Non-pigmented ciliary epithelial cell (primary cell): ENCODE data around the gene SMPD2.

Experiments
- DNase-seq: peaks from one replicate; pipeline ENCODE4 v3.0.0-alpha.2; 2010; ENCODE audit warnings: low read depth

Gene SMPD2

DNA sequence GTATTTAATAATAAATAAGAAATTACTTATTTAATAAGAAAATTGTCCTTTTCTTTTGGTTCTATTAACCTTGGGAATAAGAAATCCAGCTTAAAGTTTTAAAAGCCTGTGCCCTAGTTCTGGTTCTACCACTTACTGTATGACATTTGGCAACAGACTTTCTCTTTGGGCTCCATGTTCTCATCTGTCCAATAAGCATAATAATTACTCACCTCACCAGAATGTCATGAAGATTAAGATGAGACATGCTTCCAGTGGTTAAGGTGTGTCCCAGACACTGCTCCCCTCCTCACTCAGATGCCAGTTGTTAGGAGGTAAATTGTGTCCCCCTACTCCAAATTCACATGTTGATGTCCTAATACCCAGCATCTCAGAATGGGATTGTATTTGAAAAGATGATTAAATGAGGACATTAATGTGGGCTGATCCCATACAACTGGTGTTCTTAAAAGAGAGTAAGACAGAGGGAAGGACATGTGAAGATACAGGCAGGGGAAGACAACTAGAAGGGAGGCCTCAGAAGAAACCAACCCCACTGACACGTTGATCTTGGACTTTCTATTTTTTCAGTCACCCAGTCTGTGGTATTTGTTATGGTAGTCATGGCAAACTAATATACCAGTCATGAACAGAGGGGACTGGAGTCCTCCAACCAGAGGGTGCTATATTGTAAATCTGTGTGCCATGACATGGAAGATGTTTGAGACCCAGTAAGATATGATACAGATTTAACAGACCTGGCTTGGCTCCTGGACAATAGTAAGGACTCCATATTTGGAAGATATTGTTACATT lies 21.4 kb downstream of the SMPD2 start:
- DNase-seq, result no peak

DNA sequence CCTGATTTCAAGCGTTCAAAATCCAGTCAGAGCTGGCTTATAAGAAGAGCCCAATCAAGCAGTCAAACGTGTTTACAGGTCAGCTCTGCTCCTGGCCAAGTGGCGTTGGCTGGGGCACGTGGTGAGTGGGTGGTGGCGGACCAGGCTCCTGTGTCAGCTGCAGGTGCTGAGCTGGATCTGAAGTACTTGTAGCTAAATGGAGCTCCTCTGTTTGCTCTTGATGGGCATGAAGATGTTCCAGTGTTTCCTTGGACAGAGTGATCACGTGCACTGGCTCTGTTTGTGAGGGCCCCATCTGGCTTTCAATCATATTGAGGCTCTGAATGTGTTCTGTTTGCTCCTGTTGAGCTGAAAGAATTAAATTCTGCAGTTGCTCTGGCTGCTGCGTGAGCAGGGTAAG lies 25.2 kb downstream of the SMPD2 start:
- no peak for DNase-seq

DNA sequence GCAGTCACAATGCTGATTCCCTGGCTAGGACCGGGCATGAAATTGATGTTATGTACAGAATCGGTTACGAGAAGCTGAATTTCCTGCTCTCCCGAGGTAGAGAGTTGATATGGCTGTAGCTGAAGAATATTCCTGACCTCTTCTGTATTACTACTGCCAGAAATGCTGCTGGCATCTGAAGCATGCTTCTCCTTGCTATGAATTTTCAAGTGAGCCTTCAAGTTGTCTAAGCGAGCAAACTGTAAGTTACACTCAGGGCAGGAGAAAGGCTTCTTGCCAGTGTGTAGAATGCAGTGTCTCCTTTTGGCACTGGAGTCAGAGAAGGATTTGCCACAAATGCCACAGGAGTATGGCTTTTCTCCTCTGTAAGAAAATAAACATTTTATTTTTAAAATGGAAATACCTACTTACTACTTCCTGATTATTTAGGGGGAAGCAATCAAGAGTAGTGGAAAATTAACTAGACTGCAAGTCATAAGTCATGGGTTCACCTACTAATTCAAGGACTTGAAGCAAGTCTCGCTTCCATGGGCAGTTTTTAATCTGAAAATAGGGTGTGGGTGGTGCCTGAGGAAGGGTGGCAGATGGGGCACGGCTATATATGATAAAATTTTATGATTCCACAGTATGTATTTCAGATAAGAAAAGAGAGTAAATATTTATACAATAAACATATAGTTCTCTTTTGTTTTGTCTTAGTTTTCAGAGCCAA lies 25.8 kb downstream of the SMPD2 start:
- no peak for DNase-seq

DNA sequence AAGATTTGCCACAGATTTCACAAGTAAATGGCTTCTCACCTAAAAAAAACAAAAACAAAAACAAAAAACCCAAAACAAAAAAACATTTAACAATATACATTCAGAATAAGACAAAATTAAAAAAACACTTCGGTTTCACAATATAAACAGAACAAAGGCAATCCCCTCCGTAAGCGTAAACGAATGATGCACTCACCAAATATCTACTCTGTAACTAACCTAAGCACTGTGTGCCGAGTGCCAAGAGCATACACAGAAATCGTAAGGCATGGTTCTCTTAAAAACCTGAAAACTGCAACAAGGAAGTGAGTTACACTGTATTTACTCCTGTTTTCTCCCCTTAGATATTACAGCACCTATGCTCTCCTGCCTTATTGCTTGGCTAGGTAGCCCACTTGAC lies 27.2 kb downstream of the SMPD2 start:
- DNase-seq, result no peak

DNA sequence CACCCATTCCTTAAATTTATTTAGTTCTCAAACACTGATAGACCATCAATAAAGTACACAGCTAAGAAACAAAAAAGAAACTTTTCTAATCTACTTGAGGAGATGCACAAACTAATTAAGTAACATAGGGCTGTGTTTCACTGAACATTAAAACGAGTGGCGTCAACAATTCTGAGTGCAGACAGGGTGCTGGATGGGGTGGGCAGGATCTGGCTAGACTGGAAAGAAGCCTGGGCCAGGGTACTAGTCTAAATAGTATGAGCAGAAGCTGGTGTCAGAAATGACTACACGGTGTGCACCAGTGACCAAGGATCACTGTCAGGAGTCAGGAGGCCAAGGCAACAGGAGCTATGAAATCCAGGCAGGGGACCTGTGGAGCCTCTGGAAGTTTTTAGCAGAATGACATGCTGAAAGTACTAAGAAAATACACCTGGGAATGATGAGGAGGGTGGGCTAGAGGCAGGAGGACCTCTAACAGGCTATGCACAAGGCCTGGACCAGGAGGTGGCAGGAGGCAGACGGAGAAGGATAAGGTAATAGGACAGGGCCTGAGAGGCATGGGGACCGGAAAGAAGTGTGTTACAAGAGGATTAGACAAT lies 29.2 kb downstream of the SMPD2 start:
- DNase-seq, result no peak

DNA sequence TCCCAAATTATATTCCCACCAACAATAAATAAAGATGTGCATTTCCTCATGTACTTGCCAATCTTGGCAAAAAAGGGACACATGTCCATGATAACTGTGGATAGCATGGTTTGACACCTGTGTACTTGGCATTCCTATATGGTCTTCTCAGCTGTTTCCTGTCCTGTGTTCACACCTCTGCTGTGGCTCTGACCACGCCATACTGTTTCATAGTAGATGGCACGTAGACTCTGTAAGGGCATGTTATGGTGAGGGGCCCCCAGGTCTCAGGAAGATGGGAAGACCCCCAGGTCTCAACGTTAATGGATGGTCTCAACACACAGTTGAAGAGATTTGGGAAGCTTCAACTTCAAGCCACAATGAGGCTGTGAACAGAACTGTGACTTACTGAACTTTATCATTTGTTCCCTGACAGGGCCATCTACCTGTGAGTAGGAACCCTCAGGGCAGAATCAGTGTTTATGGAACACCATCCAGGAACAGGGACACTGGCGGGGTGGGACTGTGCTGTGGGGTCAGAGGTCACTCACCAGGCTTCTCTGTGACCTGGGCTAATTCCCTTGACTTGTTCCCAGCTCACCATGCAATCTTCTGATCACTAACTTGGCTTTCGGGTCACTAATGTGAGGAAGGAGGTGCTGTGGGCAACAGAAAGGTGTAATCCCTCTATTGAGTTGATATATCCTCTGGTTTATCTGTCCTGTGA lies 30.7 kb downstream of the SMPD2 start:
- no peak for DNase-seq

DNA sequence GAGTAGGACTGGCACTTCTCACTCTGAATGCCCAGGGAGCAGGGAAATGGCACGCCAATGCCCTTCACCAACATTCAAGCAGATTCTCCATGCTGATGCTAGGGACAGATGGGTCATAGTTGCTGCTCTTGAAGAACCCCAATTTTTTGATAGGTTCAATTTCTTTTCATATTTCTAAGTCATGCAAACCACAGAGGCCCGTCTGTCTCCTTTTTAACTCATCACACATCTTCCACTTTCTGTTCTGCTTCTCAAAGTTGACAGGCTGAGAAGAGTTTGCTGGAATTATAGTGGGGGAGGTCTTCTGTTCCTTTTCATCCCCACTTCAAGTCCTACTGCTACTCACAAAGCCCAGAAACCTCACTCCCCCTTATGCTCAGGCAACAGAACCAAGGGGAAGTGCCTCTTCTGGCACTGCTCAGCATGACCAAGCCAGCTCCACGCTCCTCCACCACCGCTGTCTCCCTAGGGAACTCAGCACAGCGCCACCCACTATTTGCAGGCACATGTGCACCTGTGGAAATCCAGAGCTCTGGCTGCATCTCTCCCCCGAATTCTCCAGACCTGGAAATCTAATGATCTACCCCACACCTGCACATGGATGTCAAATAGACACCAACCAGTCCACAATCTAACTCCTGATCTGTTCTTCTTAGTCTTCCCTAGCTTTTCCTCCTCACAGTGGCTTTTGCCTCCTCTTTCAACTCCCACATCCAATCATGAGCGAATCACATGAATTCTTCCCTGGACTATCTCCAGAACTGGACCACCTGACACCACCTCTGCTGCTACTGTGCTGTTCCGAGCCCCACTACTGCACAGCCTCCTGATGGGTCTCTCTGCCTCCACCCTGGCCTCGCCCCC lies 31.8 kb downstream of the SMPD2 start:
- no peak for DNase-seq

DNA sequence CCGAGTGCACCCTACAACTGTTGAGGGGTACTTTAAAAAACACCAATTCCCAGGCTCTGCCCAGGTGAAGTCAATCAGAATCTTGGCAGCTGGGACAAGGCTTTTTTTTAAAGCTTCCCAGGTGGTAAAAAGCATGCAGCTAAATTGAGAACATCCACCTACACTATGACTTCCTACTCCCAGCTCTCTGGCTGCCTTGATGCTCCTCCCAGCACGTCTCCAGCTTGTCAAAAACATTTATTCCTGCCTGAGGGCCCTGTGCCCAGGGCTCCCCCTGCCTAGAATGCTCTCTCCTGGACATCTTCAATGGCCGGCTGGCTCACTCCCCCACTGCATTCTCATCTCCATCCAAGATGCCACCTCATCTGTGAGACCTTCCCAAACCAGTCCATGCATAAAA lies 32.6 kb downstream of the SMPD2 start:
- no peak for DNase-seq

DNA sequence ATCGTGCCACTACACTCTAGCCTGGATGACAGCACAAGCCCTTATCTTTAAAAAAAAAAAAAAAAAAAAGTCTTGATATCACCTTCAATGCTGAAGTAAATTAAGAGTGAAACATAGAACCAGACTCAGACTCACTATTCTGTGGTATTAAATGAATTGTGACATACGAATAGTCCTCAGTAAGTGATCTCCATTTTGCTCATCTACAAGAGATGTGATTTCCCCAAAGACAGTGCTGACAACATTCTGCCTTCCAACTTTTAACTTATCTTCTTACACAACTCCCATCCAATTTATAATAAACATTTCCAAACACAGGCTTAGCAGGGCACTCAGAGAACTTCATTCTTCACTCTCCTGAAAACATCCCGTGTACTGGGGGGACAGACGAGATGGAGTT lies 34.5 kb downstream of the SMPD2 start:
- DNase-seq, result no peak

DNA sequence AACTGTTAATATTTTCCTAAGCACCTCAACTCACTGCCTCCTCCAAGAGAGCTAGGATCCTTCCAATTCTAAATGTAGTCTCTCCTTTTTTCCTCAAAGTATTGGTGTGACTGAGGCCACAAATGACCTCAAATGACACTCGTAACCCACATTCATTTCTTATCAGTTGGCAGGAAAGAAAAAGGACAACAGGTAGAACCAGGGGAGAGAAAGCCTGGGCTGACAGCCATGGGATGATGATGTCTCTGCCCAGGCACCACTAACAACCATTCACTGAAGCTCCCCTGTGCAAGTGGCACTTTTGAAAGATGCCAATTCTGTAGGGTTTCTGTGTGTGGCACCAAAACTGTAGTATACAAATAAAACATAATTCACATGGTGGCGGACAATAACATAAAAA lies 35.1 kb downstream of the SMPD2 start:
- DNase-seq, result no peak

DNA sequence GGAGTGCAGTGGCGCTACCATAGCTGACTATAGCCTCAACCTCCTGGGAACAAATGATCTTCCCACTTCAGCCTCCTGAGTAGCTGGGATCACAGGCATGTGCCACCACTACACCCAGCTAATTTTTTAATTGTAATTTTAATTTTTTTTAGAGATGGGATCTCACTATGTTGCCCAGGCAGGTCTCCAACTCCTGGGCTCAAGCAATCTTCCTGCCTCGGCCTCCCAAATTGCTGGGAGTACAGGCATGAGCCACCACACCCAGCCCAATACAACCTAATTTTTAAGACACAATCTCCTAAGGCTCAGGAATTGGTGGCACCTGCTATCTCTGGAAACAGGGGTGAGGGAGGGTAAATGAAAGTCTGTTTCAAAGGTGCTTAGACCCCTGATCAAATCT lies 36.7 kb downstream of the SMPD2 start:
- no peak for DNase-seq

DNA sequence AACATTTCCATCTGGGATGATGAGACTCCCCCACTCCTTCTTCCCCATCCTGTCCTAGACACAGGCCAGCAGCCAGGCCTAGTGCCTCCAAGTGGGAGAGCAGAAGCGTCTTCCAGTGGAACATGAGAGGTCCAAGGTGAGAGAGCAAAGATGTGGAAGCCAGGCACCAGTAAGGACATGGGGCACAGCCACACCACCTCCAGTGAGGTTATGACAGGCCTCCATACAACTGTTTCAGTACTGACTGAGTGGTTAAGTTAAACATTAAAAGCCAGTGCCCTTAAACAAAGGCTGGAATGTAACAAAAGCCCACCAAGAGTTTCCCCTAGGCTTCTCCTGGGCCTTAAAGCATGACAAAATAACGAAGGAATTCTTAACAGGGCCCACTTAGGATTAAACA lies 37.2 kb downstream of the SMPD2 start:
- no peak for DNase-seq

DNA sequence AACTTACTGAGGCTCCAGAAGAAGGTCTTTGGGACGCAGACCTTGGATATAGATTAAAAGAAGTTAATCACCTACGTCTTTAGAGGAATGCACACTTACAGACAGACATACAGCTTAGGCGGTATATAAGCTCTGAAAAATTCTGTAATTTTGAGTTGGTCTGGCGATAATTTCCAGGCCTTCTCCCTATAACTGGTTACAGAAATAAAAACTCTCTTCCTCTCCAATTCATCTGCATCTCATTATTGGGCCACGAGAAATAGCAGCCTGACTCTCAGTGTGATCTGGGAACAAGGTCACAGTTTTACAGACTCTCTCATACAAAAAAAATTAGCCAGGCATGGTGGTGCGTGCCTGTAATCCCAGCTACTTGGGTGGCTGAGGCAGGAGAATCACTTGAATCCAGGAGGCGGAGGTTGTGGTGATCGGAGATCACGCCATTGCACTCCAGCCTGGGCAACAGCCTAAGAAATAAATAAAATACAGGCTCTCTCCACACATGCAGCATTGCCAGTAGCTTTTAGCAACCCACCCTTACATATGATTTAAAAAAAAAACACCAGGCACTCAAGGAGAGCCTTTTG lies 37.8 kb downstream of the SMPD2 start:
- no peak for DNase-seq

DNA sequence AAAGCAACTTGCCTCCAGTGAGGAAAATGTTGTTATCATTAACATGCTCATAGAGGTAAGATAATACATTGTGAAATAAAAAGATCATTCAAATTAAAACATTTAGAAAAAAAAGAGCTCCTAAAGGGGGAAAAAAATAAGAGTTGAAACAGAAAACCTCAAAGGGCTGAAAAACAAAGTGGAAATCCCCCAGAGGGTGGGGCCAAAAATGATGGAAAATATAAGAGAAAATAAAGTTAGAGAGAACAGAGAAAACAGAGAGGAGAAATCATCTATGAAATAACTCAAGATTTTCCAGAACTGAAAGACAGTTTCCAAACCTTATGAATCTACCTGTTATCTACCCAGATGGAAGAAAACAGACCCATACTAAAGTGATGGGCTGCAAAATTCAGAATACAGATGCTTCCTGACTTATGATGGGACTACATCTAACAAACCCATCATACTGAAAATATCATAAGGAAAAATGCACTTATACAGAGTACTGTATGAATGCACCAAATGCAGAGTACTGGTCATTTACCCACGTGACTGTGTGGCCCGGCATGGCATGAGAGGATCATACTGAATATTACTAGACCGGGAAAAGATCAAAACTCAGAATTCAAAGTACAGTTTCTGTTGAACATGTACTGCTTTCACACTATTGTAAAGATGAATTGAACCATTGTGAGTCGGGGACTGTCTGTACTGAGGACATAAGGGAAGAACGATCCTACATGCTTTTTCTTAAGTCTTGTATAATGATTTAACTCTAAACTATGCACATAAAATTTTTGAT lies 38.5 kb downstream of the SMPD2 start:
- DNase-seq, result no peak

DNA sequence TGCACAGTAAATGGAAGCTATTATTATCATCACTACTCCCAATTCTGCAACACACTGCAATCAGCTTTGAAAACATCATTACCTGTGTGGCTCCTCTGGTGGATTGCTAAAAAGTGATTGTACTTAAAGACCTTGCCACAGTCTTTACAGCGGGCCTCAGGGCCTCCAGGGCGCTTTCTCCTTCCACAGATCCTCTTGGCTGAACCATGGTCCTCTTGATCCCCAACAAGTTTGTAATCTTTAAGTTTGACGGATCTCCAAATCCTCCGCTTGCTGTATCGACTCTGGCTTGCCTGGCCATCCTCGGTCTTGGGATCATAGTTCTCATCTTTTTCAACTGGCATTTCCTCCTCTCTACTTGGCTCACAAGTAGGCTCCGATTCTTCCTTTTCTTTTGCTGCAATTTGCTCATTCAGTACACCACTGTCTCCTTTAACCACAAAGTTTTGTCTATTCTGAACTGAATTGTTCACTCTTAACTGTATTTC lies 40.5 kb downstream of the SMPD2 start:
- DNase-seq, result no peak

DNA sequence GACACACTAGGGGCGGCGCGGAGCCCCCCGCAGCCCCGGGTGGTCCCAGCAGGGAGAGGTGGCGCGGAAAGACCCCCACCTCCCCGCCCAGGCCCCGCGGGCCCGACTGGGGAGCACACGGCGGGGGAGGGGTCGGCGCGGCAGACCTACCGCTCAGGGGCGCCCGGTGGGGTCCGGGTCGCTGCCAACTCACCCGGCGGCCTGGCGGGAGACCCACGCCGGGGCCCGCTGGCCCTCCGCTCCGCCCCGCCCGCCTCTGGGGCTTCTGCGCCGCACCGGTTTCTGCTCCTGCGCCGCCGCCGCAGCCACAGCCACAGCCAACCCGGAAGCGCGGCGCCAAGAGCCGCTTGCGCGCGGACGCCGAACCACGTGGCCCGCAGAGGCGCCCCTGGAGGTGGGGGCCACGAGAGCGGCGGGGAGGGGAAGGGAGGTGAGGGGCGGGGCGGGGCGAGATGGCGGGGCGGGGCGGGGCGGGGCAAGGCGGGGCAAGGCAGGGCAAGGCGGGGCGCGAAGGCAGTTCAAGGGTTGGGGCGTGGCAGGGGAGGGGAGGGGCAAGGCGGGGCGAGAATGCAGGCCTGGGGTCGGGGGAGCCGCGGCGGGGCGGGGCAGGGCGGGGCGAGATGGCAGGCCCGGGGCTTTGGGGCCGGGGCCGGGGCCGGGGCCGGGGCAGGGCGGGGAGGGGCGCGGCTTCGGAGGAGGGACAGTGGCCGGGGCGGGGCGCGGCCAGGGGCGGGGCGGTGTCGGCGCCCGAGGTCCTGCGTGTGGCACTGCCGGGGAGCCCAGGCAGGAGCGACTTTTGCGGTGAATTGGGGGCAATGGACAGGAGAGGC lies 42.6 kb downstream of the SMPD2 start, which contains the start of gene ZBTB24:
TSS of gene ZBTB24 (minus strand) at position 315 of the 830 bp plus-strand sequence. CDS start 1,193 bp downstream, outside the sequence.
- peak; percentile 36 for DNase-seq

DNA sequence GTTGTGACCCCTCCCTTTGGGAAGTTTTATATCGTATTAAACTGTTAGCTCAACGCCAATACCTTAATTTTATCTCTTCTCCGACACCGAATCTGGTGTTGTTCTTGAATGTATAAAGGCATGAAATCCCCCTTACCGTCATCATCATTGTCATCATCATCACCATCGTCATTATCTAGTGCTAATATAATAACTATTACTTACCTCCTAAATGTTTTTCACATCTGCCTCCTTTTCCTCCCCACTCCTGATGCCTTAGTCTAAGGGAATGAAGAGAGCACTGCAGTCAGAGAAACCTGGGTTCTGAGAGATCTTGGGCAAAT lies 43.2 kb downstream of the SMPD2 start:
- no peak for DNase-seq

DNA sequence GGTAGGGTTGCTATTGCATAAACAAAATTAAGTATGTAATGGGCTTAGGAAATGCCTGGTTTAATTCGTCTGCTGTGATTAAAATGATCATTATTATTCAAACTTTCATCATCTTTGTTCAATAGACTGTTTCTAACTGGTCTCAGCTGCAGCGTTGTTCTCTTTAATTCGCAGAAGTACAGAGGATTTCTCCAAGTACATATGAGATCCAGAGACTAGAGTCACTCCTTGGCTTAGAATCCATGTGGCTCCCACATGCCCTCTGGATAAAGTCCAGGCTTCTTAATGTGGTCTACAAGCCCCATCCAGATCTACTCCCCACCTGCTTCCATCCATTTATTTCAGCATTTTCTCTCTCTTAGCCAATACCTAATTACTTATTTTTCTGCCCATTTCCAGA lies 43.6 kb downstream of the SMPD2 start:
- DNase-seq, result no peak

DNA sequence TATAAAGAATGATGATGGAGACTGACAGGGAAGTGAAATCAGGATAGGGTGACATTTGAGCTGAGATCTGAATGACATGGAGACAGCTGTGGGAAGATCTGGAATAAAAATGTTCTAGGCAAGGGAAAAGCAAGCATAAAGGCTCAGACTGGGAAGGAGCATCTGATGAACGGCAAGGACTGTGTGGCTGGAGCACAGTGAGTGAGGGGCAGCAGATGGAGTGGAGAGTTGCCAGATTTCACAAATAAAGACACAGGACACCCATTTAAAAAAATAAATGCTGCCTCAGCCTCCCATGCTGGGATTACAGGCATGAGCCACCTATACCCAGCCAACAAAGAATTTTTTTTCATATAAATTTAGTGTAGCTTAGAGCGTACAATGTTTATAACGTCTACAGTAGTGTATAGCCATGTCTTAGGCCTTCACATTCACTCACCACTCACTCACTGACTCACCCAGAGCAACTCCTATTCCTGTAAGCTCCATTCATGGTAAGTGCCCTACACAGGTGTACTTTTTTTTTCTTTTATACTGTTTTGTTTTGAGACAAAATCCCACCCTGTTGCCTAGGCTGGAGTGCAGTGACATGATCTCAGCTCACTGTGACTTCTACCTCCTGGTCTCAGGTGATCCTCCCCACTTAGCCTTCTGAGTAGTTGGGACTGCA lies 44.9 kb downstream of the SMPD2 start:
- no peak for DNase-seq
